SK-N-SH (cell line): ENCODE data around the gene EIF2B5. TPM values are rescaled to one million over a fixed set of nuclear protein-coding genes. Genes with fewer than 3 reads are reported as not detected.
A peak's percentile ranks its signal among the peaks of the same experiment; 100 is the strongest.

Experiments
- CTCF ChIA-PET: fragments of 300-600, 350-600 bp; formaldehyde crosslinking; extraction: SDS; loops from one replicate; lab custom pipeline; 2021; lab: Yijun Ruan, JAX
- POLR2A ChIA-PET: fragments of 350-600 bp; sonication (Branson Sonifier 250); formaldehyde crosslinking; extraction: SDS; loops from one replicate; lab custom pipeline; 2020; ENCODE audit warnings: antibody characterized with exemption, inconsistent platforms; lab: Yijun Ruan, JAX
- DNase-seq: peaks from one replicate; pipeline ENCODE4 v3.0.0; 2012
- H2AFZ ChIP-seq: fragments of 200-600 bp; sonication (generic); 2 replicates; pipeline ENCODE4 v1.8.1; 2016; ENCODE audit warnings: antibody characterized with exemption, mild to moderate bottlenecking, low read depth
- H3F3A ChIP-seq: fragments of 200-600 bp; sonication (generic); replicated peaks from 2 replicates; pipeline ENCODE3; 2016; ENCODE audit warnings: antibody characterized with exemption, mild to moderate bottlenecking; ENCODE audit not compliant: insufficient read depth
- H3K27ac ChIP-seq, 2 experiments: fragments of 200-500 bp in 1 of 2; fragments of 200-600 bp in 1 of 2; sonication (Bioruptor generic) in 1 of 2; sonication (generic), shearing (Covaris generic) in 1 of 2; 2 replicates each; pipeline versions ENCODE4 v1.5.1 to v1.6.1; 2014 to 2016; ENCODE audit warnings: low read depth in 2 of 2, inconsistent platforms in 1 of 2, low read length in 1 of 2, mild to moderate bottlenecking in 1 of 2, mixed read lengths in 1 of 2
- H3K27me3 ChIP-seq: fragments of 200-600 bp; sonication (generic), shearing (Covaris generic); 2 replicates; pipeline ENCODE4 v1.6.1; 2016; ENCODE audit warnings: mixed run types; ENCODE audit not compliant: insufficient read depth
- H3K36me3 ChIP-seq, 2 experiments: fragments of 200-500 bp in 1 of 2; fragments of 200-600 bp in 1 of 2; sonication (Bioruptor generic) in 1 of 2; sonication (generic) in 1 of 2; replicated peaks in 1 of 2; 2 replicates each; pipeline versions ENCODE3 to v1.5.1; 2014 to 2016; ENCODE audit warnings: low read length in 1 of 2, mild to moderate bottlenecking in 1 of 2; ENCODE audit not compliant: insufficient read depth in 2 of 2, control insufficient read depth in 1 of 2
- H3K4me1 ChIP-seq, 2 experiments: fragments of 200-500 bp in 1 of 2; fragments of 200-600 bp in 1 of 2; sonication (Bioruptor generic) in 1 of 2; sonication (generic), shearing (Covaris generic) in 1 of 2; 2 replicates each; pipeline versions ENCODE4 v1.5.1 to v1.6.1; 2014 to 2016; ENCODE audit warnings: low read depth in 1 of 2, low read length in 1 of 2, mixed run types in 1 of 2; ENCODE audit not compliant: insufficient read depth in 2 of 2, control insufficient read depth in 1 of 2
- H3K4me2 ChIP-seq: fragments of 200-600 bp; sonication (generic), shearing (Covaris generic); 2 replicates; pipeline ENCODE4 v1.6.1; 2017; ENCODE audit warnings: mixed run types
- H3K4me3 ChIP-seq, 2 experiments: fragments of 200-500 bp in 1 of 2; fragments of 200-600 bp in 1 of 2; sonication (Bioruptor generic) in 1 of 2; sonication (generic), shearing (Covaris generic) in 1 of 2; 2 replicates each; pipeline versions ENCODE4 v1.5.1 to v1.8.1; 2014 to 2016; ENCODE audit warnings: low read depth in 2 of 2, inconsistent platforms in 1 of 2, low read length in 1 of 2, mild to moderate bottlenecking in 1 of 2, mixed read lengths in 1 of 2, moderate library complexity in 1 of 2
- H3K79me2 ChIP-seq: fragments of 200-600 bp; sonication (generic); 2 replicates; pipeline ENCODE4 v1.8.1; 2017; ENCODE audit warnings: mild to moderate bottlenecking; ENCODE audit not compliant: insufficient read depth
- H3K9ac ChIP-seq: fragments of 200-600 bp; sonication (generic); 2 replicates; pipeline ENCODE4 v1.6.1; 2017; ENCODE audit warnings: mixed run types
- H3K9me2 ChIP-seq: fragments of 200-600 bp; sonication (generic); 2 replicates; pipeline ENCODE4 v1.6.1; 2017; ENCODE audit warnings: mixed run types
- H3K9me3 ChIP-seq: fragments of 200-600 bp; sonication (generic); 2 replicates; pipeline ENCODE4 v1.6.1; 2017; ENCODE audit warnings: mixed run types, mild to moderate bottlenecking, moderate library complexity
- H4K20me1 ChIP-seq: fragments of 200-600 bp; sonication (generic); 2 replicates; pipeline ENCODE4 v1.6.1; 2017; ENCODE audit warnings: mild to moderate bottlenecking, mixed run types; ENCODE audit not compliant: insufficient read depth
- FOXM1 ChIP-seq: IDR thresholded peaks from 2 replicates; pipeline ENCODE4 v1.4.0; 2012; ENCODE audit warnings: low read depth, mild to moderate bottlenecking
- GATA2 ChIP-seq: sonication (generic); formaldehyde crosslinking; IDR thresholded peaks from 2 replicates; pipeline ENCODE4 v1.5.0; 2020; ENCODE audit warnings: mild to moderate bottlenecking, missing genetic modification reagents
- MAX ChIP-seq: IDR thresholded peaks from 2 replicates; pipeline ENCODE4 v1.4.0; 2012; ENCODE audit warnings: low read depth
- PBX3 ChIP-seq: IDR thresholded peaks from 2 replicates; pipeline ENCODE4; 2012
- REST ChIP-seq: IDR thresholded peaks from 2 replicates; pipeline ENCODE4 v1.6.1; 2012; ENCODE audit warnings: mild to moderate bottlenecking, low read depth, low read length, moderate library complexity
- SIN3A ChIP-seq: IDR thresholded peaks from 2 replicates; pipeline ENCODE4 v1.6.1; 2012; ENCODE audit warnings: low read depth, mild to moderate bottlenecking, low read length, moderate library complexity, borderline replicate concordance
- TCF12 ChIP-seq: IDR thresholded peaks from 2 replicates; pipeline ENCODE4 v1.4.0; 2012
- TEAD4 ChIP-seq: IDR thresholded peaks from 2 replicates; pipeline ENCODE4 v1.4.0; 2012; ENCODE audit warnings: mild to moderate bottlenecking, borderline replicate concordance; ENCODE audit not compliant: insufficient read depth
- USF1 ChIP-seq: IDR thresholded peaks from 2 replicates; pipeline ENCODE4 v1.4.0; 2012; ENCODE audit warnings: low read depth, borderline replicate concordance
- YY1 ChIP-seq: IDR thresholded peaks from 2 replicates; pipeline ENCODE4 v1.4.0; 2012; ENCODE audit warnings: low read depth, mild to moderate bottlenecking
- WGBS: methylation state at CpG from one replicate; pipeline ENCODE4 v1.1.6; 2017; ENCODE audit warnings: low lambda C conversion rate; 5-methylcytosine and 5-hydroxymethylcytosine counted together
- polyA plus RNA-seq, 3 experiments: library from polyadenylated mRNA; depleted of rRNA; stranded (reverse); fragments of >200 nt; gene quantifications; 2 replicates each; pipeline ENCODE4 v1.2.3, GENCODE V29; 2012

The EIF2B5 gene
- polyA plus RNA-seq, 1 of the 3 experiments (the other 2 are of a cell fraction), result 46.8 TPM

- peaks cover 65% of the 10 kb centered on the region for H3K79me2 ChIP-seq
- CTCF ChIA-PET, result interaction anchor here (0.7 to 2.4 kb wide), 7 partner anchors 11 to 94 kb away, joined by 3 to 15 read pairs (median 4); partner anchors contain the start of genes AP2M1, EEF1AKMT4 and EIF2B5
- peak overlapping the region; percentile 53; the same call in 1 of the 2 replicates for H2AFZ ChIP-seq
- H3K4me1 ChIP-seq, result peaks cover 16 to 17% of the 10 kb centered on the region in 2 experiments; a peak in 3 of 4 replicates
- TF ChIP-seq REST (peak; percentile 33; the same call in 1 of the 2 replicates), FOXM1 (no peak), GATA2 (CRISPR knock-in tag) (peak; percentile 56), USF1 (no peak)
- H4K20me1 ChIP-seq, result peaks cover 40% of the 10 kb centered on the region
- DNase-seq, result peak; percentile 74
- no peaks in the 10 kb centered on the region for H3K9me3 ChIP-seq
- H3K4me3 ChIP-seq, result peak overlapping the region; percentile 80 to 95
- peaks cover 0 to 7% of the 10 kb centered on the region in 2 experiments for H3K36me3 ChIP-seq
- peaks cover 20% of the 10 kb centered on the region for H3F3A ChIP-seq
- peak overlapping the region; percentile 92 for H3K4me2 ChIP-seq
- no peaks in the 10 kb centered on the region for H3K9me2 ChIP-seq
- POLR2A ChIA-PET, result interaction anchor here (0.5 to 1.9 kb wide), 6 partner anchors 16 to 622 kb away, joined by 3 to 9 read pairs (median 4); partner anchors contain the start of genes ABCF3, AP2M1 and EIF2B5
- no peaks in the 10 kb centered on the region for H3K27me3 ChIP-seq
- WGBS, result 3% methylated on average over 21 of the region's 47 CpGs
- peak overlapping the region; percentile 87 for H3K9ac ChIP-seq
- peak overlapping the region; percentile 82 to 90 for H3K27ac ChIP-seq
Observed at GRCh38 chr3:184155644-184156521, 20.7 kb downstream of the EIF2B5 start.

- Histone ChIP-seq H3K27ac (peak overlapping the region; percentile 82 to 90; a peak in 3 of 4 replicates), H3K79me2 (peaks cover 72% of the 10 kb centered on the region), H4K20me1 (peaks cover 47% of the 10 kb centered on the region), H3K4me3 (peak overlapping the region; percentile 80 to 95), H2AFZ (no peak overlapping the region), H3K9me2 (no peaks in the 10 kb centered on the region), H3F3A (peaks cover 20% of the 10 kb centered on the region), H3K4me1 (peaks cover 16 to 17% of the 10 kb centered on the region in 2 experiments; a peak in 3 of 4 replicates), H3K9me3 (no peaks in the 10 kb centered on the region), H3K36me3 (peaks cover 0 to 7% of the 10 kb centered on the region in 2 experiments), H3K4me2 (peak overlapping the region; percentile 92), H3K9ac (peak overlapping the region; percentile 87), H3K27me3 (no peaks in the 10 kb centered on the region)
- 0% methylated on average over 3 of the region's 6 CpGs for WGBS
- TF ChIP-seq TCF12 (peak; percentile 49), YY1 (no peak), MAX (peak; percentile 60; the same call in 1 of the 2 replicates), PBX3 (peak; percentile 25; the same call in 1 of the 2 replicates), USF1 (no peak), SIN3A (peak; percentile 57; the same call in 1 of the 2 replicates), TEAD4 (0 out of 2 replicates have a peak, but pooled peaks have one; percentile 41)
- DNase-seq, result peak; percentile 78
- CTCF ChIA-PET, result interaction anchor here (0.7 to 2.4 kb wide), 5 partner anchors 12 to 93 kb away, joined by 3 to 15 read pairs (median 4); partner anchors contain the start of genes EEF1AKMT4 and EIF2B5
- POLR2A ChIA-PET, result interaction anchor here (0.6 to 1.9 kb wide), 3 partner anchors 15 to 22 kb away, joined by 3 to 9 read pairs (median 4); partner anchors contain the start of genes AP2M1 and EIF2B5
Observed at GRCh38 chr3:184156522-184156955, 21.4 kb downstream of the EIF2B5 start.
